Brain microvascular endothelial cell (primary cell): ENCODE measurements around the gene CAST.
A peak's percentile ranks its signal among the peaks of the same experiment; 100 is the strongest.

ENCODE experiments used
- DNase-seq: peaks from one replicate; pipeline ENCODE4 v3.0.0-alpha.2; 2020
- H3K27ac ChIP-seq: fragments of 250-450 bp; sonication (Bioruptor Pico); 2 replicates; pipeline ENCODE4 v1.5.1; 2020; ENCODE audit warnings: mild to moderate bottlenecking, moderate library complexity
- H3K27me3 ChIP-seq: fragments of 250-450 bp; sonication (Bioruptor Pico); replicated peaks from 2 replicates; pipeline ENCODE4 v1.5.1; 2020; ENCODE audit warnings: mild to moderate bottlenecking
- H3K36me3 ChIP-seq: fragments of 250-450 bp; sonication (Bioruptor Pico); replicated peaks from 2 replicates; pipeline ENCODE4 v1.5.1; 2020; ENCODE audit warnings: mild to moderate bottlenecking
- H3K4me3 ChIP-seq: 2 replicates; pipeline ENCODE4 v1.5.1; 2011; ENCODE audit warnings: low read depth, mild to moderate bottlenecking, control low read depth, low read length, moderate library complexity
- CTCF ChIP-seq: IDR thresholded peaks from 2 replicates; pipeline ENCODE4 v1.5.1; 2011; ENCODE audit warnings: low read depth, mild to moderate bottlenecking, moderate library complexity, low read length, control low read depth, inconsistent platforms; ENCODE audit errors: missing control alignments
- in situ Hi-C: cut with HindIII; loops from 2 replicates; pipeline ENCODE4 v1.10.0; 2017; ENCODE audit warnings: low sequenced_read_pairs, low pct_ligation_motif_present

CAST gene

GRCh38 chr5:96822686-96823459 is 160.7 kb downstream of the CAST start:
- TF ChIP-seq CTCF: no peak
- Histone ChIP-seq H3K36me3 (no peaks in the 10 kb centered on the region), H3K27me3 (no peaks in the 10 kb centered on the region), H3K27ac (no peak overlapping the region), H3K4me3 (no peak overlapping the region)
- no peak for DNase-seq
- in situ Hi-C loops: no loop called here

GRCh38 chr5:96823900-96824380 is 161.8 kb downstream of the CAST start:
- Histone ChIP-seq H3K36me3 (no peaks in the 10 kb centered on the region), H3K4me3 (no peak overlapping the region), H3K27ac (no peak overlapping the region), H3K27me3 (no peaks in the 10 kb centered on the region)
- no peak for TF ChIP-seq CTCF
- in situ Hi-C loops: no loop called here
- DNase-seq: peak; percentile 90
